HepG2 (cell line): Measurements from ENCODE around the gene MFAP1. TPM values are rescaled to one million over a fixed set of nuclear protein-coding genes. Genes with fewer than 3 reads are reported as not detected.

Source experiments
- BCLAF1 ChIP-seq: fragments of 450-650 bp; IDR thresholded peaks from 2 replicates; pipeline ENCODE4 v1.6.1; 2017; ENCODE audit warnings: mild to moderate bottlenecking
- FOSL1 ChIP-seq: sonication (generic); formaldehyde crosslinking; IDR thresholded peaks from 2 replicates; pipeline ENCODE4 v1.9.0; 2021; ENCODE audit warnings: missing genetic modification reagents, borderline replicate concordance
- LRRFIP1 ChIP-seq: sonication (generic); formaldehyde crosslinking; conservative IDR thresholded peaks from 2 replicates; pipeline ENCODE4 v1.4.0; 2020; ENCODE audit warnings: missing genetic modification reagents
- MAX ChIP-seq: IDR thresholded peaks from 2 replicates; pipeline ENCODE4 v1.6.1; 2012; ENCODE audit warnings: inconsistent platforms
- MIER3 ChIP-seq: IDR thresholded peaks from 2 replicates; pipeline ENCODE4 v1.6.1; 2016; ENCODE audit warnings: missing compliant biosample characterization, borderline replicate concordance
- RARG ChIP-seq: sonication (generic); formaldehyde crosslinking; IDR thresholded peaks from 2 replicates; pipeline ENCODE4 v1.4.0; 2020; ENCODE audit warnings: low read depth, mild to moderate bottlenecking, missing genetic modification reagents
- RBFOX2 ChIP-seq: fragments of 200-400 bp; formaldehyde crosslinking; IDR thresholded peaks from 2 replicates; pipeline ENCODE4 v1.6.1; 2017; ENCODE audit warnings: low read depth, mild to moderate bottlenecking, low read length
- RXRB ChIP-seq: IDR thresholded peaks from 2 replicates; pipeline ENCODE4 v1.6.1; 2016; ENCODE audit warnings: borderline replicate concordance, missing genetic modification reagents, missing compliant biosample characterization
- SAP130 ChIP-seq: IDR thresholded peaks from 2 replicates; pipeline ENCODE4 v1.6.1; 2016; ENCODE audit warnings: low read depth
- TBX2 ChIP-seq: sonication (generic); formaldehyde crosslinking; IDR thresholded peaks from 2 replicates; pipeline ENCODE4 v1.5.0; 2020; ENCODE audit warnings: missing genetic modification reagents, mild to moderate bottlenecking, borderline replicate concordance
- ZBTB7B ChIP-seq: sonication (generic); formaldehyde crosslinking; IDR thresholded peaks from 2 replicates; pipeline ENCODE4 v1.4.0; 2020; ENCODE audit warnings: missing genetic modification reagents
- ZNF121 ChIP-seq: sonication (generic); formaldehyde crosslinking; IDR thresholded peaks from 2 replicates; pipeline ENCODE4 v1.5.0; 2020; ENCODE audit warnings: mild to moderate bottlenecking, missing genetic modification reagents
- ZNF558 ChIP-seq: sonication (generic); formaldehyde crosslinking; IDR thresholded peaks from 2 replicates; pipeline ENCODE4 v1.9.0; 2022; ENCODE audit warnings: mild to moderate bottlenecking, missing genetic modification reagents, borderline replicate concordance
- polyA plus RNA-seq, 8 experiments: library from polyadenylated mRNA; depleted of rRNA in 3 of 8; stranded (reverse) in 7 of 8; unstranded in 1 of 8; fragments of >200 nt; fragmentation: Illumina TruSeq in 4 of 8; extraction: Trizol in 4 of 8; gene quantifications; 2 replicates each; pipeline versions ENCODE4 v1.2.1 to v1.2.3, GENCODE V29; 2011 to 2016; ENCODE audit warnings: low read depth in 4 of 8, missing spikeins in 1 of 8, mixed read lengths in 1 of 8; ENCODE audit not compliant: insufficient read depth in 1 of 8
- total RNA-seq, 5 experiments: library from RNA; depleted of rRNA; stranded (reverse); fragments of >200 nt; fragmentation: Illumina TruSeq; extraction: Trizol; gene quantifications; 2 replicates each; pipeline ENCODE4 v1.2.3, GENCODE V29; 2016; ENCODE audit warnings: low read depth in 1 of 5
- TF ChIP-seq, protein P1 (sequence below): sonication (generic); formaldehyde crosslinking; IDR thresholded peaks from 2 replicates; pipeline ENCODE4 v1.5.1; 2020; ENCODE audit warnings: mild to moderate bottlenecking, missing genetic modification reagents, borderline replicate concordance
- TF ChIP-seq, protein P2 (sequence below): sonication (generic); formaldehyde crosslinking; IDR thresholded peaks from 2 replicates; pipeline ENCODE4 v1.4.0; 2020; ENCODE audit warnings: mild to moderate bottlenecking, missing genetic modification reagents

MFAP1 gene
- total and polyA plus RNA-seq, 2 of the 13 experiments (the other 11 are each of a cell fraction or from before 2014, with no cell fraction given), result 11.8 to 39.5 TPM

DNA sequence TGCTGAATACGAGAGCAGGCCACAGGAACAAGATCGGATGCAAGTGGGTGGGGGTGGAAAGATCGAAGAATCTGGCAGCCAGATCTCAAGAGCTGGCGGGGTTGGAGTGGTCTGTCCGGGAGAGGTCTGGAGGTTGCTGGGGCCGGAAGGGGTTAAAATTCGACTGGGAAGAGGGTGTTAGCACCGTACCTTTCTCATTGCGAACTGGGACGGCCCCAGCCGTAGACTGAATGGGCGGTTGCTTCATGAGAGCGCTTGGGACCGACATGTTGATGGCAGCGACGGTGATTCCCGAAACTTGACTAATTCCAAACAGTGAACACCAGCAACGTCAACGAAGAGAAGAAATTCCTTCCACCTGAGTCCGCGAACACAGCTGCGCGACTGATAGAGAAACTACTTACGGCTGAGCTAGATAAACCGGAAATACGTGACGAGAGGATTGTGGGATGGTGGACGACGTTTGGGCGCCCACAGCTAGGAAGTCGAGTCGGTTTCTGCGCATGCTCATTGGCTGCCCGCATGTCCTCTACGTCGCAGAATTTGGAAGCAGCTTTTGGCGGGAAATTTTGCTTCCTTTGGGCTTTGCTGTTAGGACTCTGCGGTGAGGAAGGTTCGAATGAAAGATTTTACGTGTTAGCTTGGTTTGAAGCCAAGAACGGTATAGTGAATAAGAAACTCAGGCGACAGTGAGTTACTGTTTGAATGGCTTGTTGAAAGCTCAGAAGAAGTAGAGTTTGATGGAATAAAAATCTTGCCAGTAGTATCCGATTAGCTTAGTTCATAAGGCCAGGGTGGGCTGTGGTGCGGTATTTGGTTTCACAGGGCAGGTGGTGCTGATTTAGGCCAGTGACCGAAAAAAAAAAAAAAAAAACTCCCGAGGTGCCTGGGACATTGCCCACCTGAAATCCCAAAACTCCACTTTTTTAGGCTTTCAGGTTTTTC lies at the start of gene MFAP1 (continued):
- peak; percentile 53; the same call in 1 of the 2 replicates for TF ChIP-seq TBX2
- peak; percentile 37; the same call in 1 of the 2 replicates for TF ChIP-seq ZNF558
- TF ChIP-seq MIER3, result peak; percentile 64; the same call in 1 of the 2 replicates
- peak; percentile 50; the same call in 1 of the 2 replicates for TF ChIP-seq RBFOX2
- no peak for TF ChIP-seq BCLAF1
- TF ChIP-seq RARG (CRISPR knock-in tag), result no peak
- TF ChIP-seq MAX, result peak; percentile 96
- TF ChIP-seq ZNF121 (CRISPR knock-in tag), result no peak
- no peak for TF ChIP-seq ZBTB7B
- TF ChIP-seq, protein P1, sequence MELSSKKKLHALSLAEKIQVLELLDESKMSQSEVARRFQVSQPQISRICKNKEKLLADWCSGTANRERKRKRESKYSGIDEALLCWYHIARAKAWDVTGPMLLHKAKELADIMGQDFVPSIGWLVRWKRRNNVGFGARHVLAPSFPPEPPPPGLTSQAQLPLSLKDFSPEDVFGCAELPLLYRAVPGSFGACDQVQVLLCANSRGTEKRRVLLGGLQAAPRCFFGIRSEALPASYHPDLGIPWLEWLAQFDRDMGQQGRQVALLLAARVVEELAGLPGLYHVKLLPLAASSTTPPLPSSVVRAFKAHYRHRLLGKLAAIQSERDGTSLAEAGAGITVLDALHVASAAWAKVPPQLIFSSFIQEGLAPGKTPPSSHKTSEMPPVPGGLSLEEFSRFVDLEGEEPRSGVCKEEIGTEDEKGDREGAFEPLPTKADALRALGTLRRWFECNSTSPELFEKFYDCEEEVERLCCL (CRISPR knock-in tag), result 0 out of 2 replicates have a peak, but pooled peaks have one; percentile 50
- TF ChIP-seq, protein P2, sequence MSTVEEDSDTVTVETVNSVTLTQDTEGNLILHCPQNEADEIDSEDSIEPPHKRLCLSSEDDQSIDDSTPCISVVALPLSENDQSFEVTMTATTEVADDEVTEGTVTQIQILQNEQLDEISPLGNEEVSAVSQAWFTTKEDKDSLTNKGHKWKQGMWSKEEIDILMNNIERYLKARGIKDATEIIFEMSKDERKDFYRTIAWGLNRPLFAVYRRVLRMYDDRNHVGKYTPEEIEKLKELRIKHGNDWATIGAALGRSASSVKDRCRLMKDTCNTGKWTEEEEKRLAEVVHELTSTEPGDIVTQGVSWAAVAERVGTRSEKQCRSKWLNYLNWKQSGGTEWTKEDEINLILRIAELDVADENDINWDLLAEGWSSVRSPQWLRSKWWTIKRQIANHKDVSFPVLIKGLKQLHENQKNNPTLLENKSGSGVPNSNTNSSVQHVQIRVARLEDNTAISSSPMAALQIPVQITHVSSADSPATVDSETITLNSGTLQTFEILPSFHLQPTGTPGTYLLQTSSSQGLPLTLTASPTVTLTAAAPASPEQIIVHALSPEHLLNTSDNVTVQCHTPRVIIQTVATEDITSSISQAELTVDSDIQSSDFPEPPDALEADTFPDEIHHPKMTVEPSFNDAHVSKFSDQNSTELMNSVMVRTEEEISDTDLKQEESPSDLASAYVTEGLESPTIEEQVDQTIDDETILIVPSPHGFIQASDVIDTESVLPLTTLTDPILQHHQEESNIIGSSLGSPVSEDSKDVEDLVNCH (CRISPR knock-in tag), result no peak
- no peak for TF ChIP-seq FOSL1 (CRISPR knock-in tag)
- no peak for TF ChIP-seq LRRFIP1 (CRISPR knock-in tag)
- peak; percentile 98 for TF ChIP-seq SAP130
- peak; percentile 45; the same call in 1 of the 2 replicates for TF ChIP-seq RXRB (CRISPR knock-in tag)
